ENCODE measurements around the gene LRIT1. TPM values are rescaled to one million over a fixed set of nuclear protein-coding genes. Genes with fewer than 3 reads are reported as not detected.

Gene LRIT1
- total RNA-seq, 4 donors from 2014 or later, result not detected

- no peak for ATAC-seq (ENCODE audit: low FRiP score)
- TF ChIP-seq CTCF (IDR thresholded peaks at IDR 0.05), result no peak
- DNase-seq (ENCODE audit: low spot score), result no peak
Measured at GRCh38 chr10:84227810-84228209, 13.5 kb downstream of the LRIT1 start.

DNA sequence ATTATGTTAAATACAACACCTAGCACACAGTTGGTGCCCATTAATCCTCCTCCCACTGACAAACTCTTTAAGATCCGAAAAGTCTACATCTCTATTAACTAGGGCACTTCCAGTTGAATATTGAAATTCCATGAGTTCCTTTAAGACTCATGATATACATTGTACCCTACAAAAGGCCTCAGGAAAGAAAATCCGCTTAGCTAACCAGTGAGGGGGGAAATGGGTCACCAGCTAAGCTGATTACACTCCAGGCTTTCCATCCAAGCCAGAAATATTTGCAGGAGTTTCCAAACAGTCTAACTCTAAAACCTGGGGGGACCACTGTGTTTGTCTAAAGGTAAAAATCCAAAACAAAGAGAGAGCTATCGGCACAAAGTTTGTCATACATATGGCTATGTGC lies 14.7 kb downstream of the LRIT1 start:
- ATAC-seq (ENCODE audit: low FRiP score) (no peak), DNase-seq (ENCODE audit: low spot score) (no peak)
- no peak for TF ChIP-seq CTCF (IDR thresholded peaks at IDR 0.05)

DNA sequence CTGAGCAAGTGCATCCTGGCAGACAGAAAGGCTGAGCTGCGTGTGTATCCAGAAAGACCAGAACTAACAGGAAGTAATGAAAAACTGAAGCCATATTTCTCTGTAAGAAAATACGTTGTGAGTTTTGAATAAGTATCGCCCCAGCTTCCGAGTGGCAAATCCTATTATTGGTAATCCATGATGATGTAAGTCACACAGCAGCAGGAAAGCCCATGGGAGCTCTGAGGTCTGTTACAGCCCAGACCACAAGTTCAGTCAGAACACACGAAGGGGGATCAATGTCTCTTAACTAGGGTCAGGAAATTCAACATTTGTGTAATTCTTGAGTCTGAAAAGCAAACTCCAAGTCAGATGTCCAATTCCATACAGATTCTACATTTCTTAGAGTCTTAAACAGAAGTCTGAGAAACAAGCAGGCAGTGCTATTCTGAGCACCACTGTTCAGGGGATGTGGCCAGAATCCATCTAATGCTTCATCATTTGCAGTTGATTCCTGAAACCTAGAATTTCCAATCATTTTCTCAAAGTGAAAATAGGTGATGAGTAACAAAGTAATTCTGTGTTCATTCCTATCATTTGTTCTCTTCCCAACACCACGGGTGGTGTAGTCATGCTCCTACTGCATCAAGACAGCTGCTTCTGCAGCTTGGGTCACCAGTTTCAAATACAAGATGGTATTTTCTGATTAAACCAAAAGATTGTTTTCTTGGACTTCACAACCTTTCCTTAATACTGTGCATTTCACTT lies 15.7 kb downstream of the LRIT1 start, which contains the start of gene LRIT2:
Gene LRIT2, minus strand, starts transcription at position 118 of the 747 bp plus-strand sequence. Its CDS starts 24 bp downstream, at position 94.
- TF ChIP-seq CTCF (IDR thresholded peaks at IDR 0.05), result no peak
- ATAC-seq (ENCODE audit: low FRiP score) (no peak), DNase-seq (ENCODE audit: low spot score) (no peak)

GRCh38 chr10:84224411-84225028 lies 16.8 kb downstream of the LRIT1 start:
- DNase-seq (ENCODE audit: low spot score), result no peak
- TF ChIP-seq CTCF (IDR thresholded peaks at IDR 0.05), result no peak

DNA sequence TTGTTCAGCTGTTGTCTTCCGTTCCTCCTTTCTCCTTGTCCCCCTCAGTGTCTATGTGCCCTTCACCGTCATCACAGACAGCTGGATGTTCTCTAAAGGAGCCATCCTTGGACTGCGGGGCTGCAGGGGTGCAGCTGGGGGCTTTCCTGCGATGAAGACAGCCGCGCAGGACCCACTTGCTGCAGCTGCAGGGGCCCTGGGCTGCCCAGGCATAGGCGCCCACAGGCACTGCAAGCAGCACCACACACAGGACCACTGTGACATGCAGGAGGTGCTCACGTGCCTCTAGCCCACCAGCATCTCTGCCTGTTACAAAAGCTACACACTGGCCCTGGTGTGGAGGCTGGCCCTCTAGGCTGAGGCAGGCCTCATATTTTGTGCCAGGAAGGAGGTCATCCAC lies 19.4 kb downstream of the LRIT1 start:
- ATAC-seq (ENCODE audit: low FRiP score) (no peak), DNase-seq (ENCODE audit: low spot score) (no peak)
- no peak for TF ChIP-seq CTCF (IDR thresholded peaks at IDR 0.05)

More at GRCh38 chr10:84224411-84225028, 16.8 kb downstream of the LRIT1 start:
- no peak for ATAC-seq (ENCODE audit: low FRiP score)

GRCh38 chr10:84217746-84218145 lies 23.6 kb downstream of the LRIT1 start:
- TF ChIP-seq CTCF (IDR thresholded peaks at IDR 0.05), result no peak
- ATAC-seq (ENCODE audit: low FRiP score) (no peak), DNase-seq (ENCODE audit: low spot score) (no peak)

DNA sequence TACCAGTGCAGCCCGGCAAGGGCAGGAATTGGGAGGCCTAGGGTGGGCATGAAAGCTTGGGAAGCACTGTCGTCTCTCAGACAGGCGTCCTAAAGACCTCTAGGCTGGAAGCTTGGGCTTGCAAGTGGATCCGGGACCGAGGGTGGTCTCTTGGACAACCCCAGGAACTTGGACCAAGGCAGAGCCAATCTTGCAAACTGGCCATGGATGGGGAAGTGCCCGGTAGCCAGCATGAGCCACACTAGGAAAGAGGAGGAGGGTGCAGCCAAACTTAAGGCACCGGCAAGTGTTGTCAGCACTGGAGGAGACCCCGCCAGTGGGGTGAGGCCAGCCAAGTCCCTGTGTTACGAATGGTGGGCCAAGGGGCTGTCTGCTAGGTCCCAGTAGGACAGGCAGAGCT lies 24.5 kb downstream of the LRIT1 start:
- DNase-seq (ENCODE audit: low spot score) (no peak), ATAC-seq (ENCODE audit: low FRiP score) (no peak)
- TF ChIP-seq CTCF (IDR thresholded peaks at IDR 0.05), result no peak
